Stimulated activated CD4-positive, alpha-beta T cell treated with anti-CD3 and anti-CD28 coated beads, Interleukin-4, amount 100 ng/mL, for 4 hours (primary cell): Measurements from ENCODE around the gene DENND6B.

ENCODE experiments used
- DNase-seq, 2 experiments: peaks; one replicate each; pipeline ENCODE4 v3.0.0-alpha.2; 2020

DENND6B gene

DNA sequence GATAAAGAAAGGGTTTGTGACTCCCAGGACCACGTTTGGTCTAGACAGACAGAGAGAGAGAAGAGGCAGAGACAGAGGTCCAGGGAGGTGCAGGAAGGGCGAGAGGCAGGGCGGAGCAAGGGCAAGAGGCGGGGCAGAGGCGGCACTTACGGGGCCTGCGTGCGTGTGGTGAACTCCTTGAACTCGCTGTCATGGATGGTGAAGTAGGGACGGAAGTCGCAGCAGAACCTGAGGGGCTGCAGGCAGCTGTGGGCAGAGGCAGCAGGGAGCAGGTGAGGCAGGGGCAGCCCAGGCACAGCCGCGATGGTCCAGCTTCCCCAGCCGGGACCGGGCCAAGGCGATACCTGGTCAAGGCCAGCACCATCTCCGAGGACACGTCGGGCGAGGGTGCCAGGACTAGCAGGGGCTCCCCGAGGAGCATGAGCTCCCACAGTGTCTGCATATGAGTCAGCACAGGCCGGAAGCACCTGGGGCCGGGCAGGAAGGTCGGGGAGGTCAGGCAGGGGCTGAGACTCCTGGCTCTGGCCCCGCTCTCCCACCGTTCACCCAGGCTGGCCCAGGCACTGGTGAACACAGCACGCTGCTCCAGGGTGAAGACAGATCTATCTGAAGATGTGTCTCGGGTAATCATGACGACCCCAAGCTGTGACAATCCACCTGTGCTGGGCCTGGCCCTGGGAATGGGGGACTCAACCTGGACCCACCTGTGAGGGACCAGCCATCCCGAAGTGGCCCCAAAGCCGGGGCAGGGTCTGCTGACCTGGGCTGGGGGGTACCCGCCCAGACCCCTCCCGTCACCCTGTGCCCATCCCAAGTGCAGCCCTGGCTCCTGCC lies 12.1 kb downstream of the DENND6B start:
- peak; percentile 63 to 74 for DNase-seq

GRCh38 chr22:50314081-50314454 lies 12.7 kb downstream of the DENND6B start:
- DNase-seq = no peak

- DNase-seq = no peak
These were observed 13.2 kb downstream of the DENND6B start for GRCh38 chr22:50313600-50313999.

GRCh38 chr22:50313021-50313420 lies 13.8 kb downstream of the DENND6B start:
- DNase-seq = no peak

GRCh38 chr22:50312371-50312770 lies 14.4 kb downstream of the DENND6B start:
- no peak for DNase-seq

DNA sequence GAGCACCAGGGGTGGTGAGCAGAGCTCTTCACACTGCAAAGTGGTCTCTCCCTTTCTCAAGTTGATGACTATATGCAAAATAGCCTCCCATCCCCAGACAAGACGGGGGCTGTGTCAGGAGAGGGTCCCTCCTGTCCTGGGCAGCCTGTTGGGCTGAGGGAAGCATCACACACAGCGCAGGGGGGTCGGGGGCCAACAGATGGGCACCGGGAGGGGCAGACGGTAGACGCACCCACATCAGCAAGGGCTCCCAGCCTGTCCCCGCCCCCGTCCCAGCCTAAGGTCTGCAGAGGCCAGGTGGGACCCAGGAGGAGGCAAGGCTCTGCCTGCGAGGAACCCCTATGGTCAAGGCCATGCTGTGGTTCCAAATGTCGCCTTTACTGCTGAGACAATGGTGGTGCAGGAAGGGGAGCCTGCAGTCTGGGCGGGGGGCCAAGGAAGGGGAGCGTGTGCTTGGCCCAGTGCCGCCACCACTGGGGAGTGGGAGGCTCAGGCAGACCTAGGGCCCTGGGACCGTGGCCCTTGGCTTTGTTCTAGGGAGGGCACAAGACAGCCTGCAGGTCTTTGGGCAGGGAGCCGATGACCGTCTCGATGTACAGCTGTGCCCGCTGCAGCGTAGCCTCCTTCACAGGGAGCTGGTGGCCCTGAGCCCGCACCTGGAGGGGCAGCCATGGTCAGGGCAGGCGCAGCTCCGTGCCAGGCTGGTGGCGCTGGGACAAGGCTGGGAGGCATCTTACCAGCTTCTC lies 15.0 kb downstream of the DENND6B start:
- no peak for DNase-seq

- DNase-seq = no peak
These were observed 15.8 kb downstream of the DENND6B start for GRCh38 chr22:50310949-50311444.

DNA sequence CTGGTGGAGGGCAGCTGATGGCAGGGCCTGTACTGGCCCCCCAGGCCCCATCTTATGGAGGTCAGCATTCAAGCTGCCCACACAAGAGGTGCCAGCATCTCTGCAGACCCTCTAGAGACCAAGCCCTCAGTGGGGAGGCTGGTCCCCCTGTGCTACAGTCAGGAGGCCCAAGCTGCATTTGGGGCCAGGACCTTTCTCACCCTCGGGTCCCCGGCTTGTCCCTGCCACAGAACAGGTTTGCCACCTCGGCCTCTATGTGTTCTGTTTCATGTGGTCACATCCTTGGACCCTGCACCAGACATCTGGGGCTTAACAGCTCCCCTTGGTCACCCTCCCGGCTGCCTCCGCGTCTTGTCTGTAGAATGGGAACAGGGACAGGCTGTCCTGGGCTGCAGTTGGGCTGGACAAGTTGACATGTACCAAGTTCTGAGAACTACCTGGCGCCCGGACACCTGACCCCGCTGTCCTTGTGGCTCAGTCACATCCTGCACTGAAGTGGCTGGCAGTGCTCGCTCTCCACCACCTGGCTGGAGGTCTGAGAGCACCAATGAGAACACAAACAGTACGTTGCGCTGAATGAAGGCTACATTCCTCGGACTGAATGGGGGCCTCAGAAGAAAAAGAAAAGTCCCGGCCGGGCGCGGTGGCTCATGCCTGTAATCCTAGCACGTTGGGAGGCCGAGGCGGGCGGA lies 16.6 kb downstream of the DENND6B start:
- no peak for DNase-seq

DNA sequence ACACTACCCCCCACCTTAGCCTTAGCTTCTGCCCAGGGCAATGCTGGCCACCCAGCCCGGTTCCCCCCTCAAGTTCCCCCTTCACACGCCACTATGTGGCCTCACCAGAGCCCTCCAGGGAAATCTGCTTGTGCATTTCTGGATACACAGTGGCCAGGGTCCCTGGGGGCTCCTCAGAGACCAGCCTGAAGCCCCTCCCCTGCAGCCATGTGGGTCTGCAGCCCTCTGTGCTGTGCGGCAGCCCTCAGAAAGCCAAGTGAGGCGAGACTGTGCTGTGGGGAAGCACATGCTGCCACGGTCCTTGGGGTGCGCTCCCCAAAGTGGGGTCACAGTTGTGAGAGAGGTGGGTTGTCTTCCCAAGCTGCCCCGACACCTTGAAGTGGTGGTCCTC lies 17.2 kb downstream of the DENND6B start:
- DNase-seq = no peak

DNA sequence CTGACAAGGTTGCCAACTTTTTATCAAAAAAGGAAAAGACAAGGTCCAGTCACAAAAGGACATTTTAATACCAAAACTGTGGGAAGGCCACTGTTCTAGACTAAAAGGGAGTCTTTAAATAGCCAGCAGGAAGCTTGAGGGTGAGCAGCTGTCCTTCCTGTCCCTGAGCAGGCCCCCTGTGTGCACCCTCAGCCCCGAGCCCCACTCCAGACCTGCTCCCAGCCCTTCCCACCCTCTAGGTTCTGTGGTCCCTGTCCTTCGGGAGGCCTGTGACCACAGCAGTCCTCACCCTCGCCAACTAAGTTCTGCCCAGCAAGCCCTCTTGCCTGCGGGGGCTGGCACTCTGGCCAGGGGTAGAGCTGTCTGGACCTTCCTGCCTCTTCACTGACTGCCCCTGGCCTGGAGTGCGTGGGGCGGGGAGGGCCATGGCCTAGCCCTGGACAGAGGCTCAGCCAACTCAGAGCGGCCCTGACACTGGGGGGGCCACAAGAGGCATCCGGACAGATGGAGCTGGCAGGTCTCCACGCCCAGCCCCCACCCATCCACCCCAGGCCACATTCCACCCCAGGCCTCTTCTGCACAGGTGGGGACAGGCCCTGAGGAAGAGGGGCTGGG lies 17.7 kb downstream of the DENND6B start:
- DNase-seq = no peak

DNA sequence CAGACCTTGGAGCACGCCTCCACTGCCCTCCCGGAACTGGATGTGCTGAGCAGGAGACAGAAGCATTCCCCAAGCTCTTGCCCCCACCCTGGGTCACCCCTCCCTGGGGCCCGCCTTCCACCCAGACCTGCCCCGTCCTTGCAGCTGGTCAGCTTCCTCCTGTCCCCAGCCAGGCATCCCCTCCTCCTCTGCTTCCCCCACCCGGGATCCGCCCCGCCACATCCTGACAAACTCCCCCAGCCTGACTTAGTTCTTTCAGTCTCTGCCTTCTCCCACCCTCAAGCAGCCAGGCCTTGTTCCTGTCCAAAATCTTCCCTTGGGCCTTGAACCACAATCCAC lies 18.2 kb downstream of the DENND6B start:
- DNase-seq = no peak

- DNase-seq = no peak
These were observed 18.8 kb downstream of the DENND6B start for GRCh38 chr22:50307890-50308596.

DNA sequence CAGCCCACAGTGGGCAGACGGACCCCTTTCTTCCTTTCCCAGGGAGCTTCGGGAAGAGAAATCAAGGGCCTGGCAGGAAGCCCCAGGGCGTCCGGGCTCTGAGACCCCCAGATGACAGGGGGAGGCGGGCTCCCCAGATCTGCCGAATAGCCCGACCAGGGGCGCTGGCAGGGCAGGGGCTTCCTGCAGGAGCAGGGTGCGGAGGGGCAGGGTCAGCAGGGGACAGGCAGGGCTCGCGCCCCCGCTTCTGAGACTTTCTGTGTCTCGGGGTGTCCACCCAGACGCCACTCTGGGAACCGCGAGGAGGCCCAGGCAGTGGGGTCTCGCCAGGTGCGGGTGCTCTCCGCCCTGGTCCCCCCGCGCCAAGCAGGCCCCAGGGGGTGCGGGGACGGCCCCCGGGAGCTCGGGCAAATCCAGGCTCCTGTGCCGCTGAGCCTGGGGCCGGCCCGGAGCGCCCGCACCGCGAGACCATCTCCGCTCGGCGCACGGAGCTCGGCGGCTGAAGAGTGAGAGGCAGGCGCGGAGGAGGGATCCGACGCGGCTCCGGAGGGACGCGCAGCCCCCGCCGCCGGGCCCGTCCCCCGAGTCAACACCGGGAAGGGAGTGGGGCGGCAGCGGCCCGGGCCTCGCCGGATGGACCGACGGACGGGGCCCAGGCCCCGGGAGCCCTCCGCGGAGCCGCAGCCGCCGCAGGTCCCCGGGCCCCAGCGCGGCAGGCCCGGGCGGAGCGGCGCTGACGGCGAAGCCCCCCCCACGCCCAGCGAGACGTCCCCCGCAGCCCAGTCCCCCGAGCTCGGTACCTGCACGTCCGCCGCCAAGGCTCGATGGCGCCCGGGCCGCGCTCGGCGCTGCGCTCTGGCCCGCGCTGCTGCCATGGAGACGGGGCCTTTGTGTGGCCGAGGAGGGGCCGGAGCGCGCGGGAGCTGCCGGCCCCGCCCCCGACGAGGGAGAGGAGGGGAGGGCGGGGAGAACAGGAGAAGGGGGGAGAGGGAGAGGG lies 19.8 kb downstream of the DENND6B start, which contains the start of gene PLXNB2:
Gene PLXNB2 (minus strand): TSS at position 894 of the 997 bp plus-strand sequence. CDS start 17,062 bp downstream, outside the sequence.
- peak in 1 of 2 experiments; percentile 22 for DNase-seq

DNA sequence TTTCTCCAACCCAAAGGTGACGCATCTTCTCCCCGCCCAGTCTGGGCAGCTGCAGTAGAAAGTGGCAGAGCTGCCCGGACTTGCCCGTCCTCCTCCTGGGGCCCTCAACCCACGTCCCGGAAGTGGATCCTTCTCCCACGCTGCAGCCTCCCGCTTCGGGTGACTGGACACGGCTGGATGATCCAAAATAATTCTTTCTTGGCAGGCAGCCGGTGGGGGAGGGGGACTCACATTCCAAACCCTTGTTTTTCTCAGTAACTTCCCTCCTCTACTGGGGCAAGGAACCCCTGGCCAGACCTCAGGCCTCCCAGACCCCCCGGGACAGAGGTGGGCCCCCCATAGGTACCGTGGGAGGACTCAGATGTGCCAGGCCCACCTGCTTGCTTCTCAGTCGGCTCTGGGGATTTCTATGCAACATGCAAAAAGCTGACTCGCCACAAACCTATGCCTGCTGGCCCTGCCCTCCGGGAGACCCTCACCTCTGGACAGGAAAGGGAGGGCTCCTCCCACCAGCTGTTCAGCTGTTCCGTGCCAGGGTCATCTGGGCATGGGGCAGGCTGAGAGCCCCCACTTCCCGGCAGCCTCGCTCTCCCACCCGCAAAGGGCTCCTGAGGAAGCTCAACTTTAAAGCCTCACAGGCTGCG lies 20.8 kb downstream of the DENND6B start:
- DNase-seq = no peak

DNA sequence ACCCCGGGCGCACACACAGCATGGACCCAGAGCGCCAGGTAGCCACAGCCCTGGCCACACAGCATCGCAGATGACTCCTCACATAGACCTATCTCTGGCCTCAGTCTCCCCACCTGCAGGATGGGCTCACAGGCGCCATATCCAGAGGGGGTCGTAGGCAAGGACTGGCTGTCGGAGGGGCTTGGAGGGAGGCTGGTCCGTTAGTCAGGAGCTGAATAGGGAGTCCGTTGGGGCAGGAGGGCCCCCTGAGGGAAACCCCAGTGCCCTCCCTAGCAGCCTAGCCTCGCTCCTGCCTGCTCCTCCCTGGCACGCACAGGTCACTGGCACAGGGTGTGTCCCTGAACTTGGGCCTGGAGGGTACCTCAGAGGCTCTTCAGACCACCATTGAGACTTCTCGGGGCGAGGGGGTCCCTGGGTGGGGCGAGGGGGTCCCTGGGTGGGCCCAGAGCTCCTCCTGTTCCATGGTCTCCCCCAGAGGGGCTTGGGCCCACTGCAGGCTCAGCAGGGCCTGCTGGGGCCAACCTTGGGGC lies 21.4 kb downstream of the DENND6B start:
- no peak for DNase-seq

GRCh38 chr22:50304528-50305392 lies 22.1 kb downstream of the DENND6B start:
- DNase-seq = no peak

DNA sequence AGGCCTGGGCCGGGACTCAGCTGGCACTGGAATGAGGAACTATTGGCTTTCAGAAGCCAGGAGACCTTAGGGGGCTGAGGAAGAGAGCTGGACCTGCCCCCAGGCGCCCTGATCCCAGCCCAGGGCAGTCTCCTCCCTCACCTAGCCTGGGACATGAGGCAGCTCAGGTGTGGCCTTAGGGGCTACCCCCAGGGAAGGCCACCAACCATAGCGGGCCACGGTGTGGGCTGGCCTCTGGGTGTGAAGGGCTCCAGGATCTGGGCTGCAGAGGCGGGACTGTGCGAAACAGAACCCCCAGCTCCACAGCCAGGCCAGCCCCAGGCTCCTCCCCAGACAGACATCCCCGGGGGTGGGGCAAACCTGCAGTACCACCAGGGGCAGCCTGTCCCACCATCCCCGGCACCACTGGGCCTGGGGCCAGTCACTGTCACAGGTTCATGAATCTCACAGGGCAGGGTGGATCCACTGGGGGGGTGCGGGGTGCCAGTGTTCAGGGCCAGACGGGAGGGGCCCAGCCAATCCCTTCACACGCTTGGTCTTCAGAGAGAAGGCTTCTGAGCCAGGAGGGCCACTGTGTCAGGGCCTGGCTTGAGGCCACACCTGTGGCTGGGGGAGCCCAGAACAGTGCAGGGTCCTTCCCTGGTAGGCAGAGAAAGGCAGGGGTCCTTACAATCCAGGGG lies 22.8 kb downstream of the DENND6B start:
- DNase-seq = no peak

DNA sequence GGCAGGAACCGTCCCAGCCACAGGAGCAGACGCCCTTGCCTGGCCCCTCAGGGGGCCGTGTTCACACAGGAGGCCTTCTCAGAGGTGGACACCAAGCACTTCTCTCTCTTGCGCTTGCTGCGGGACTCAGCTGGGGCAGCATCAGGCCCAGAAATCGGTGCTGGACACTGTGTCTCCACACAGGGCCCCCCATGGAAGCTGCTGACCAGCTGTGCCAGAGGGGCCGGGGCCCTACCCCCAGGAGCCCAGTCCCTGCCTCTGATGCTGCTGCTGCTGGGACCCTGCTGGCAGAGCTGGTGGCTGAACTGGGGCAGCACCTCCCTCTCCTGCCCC lies 23.3 kb downstream of the DENND6B start:
- no peak for DNase-seq

DNA sequence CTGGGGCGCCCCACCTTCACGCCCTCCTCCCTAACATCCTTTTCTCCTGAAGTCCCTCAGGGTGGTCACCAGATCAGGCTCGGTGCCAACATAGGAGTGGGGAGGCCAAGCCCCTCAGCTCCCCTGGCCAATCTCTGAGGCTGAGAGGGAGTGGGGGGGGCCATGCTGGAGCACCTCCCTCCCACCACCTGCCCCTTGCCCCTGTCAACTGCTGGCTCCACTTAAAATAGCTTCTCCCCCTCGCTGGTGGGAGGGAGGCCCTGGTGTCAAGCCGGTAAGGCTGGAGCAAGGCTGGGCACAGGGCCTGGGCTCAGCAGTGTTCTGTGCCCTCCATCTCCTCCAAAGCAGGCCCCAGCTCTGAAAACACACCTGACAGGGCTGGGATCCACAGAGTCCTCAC lies 24.2 kb downstream of the DENND6B start:
- DNase-seq = no peak
